NCI-H146 treated with DMSO at 0.1 percent for 48 hours (cell line): ENCODE measurements around the gene TRIM59.

Source experiments
- DNase-seq: peaks from one replicate; lab custom pipeline; 2025; ENCODE audit not compliant: unreplicated experiment; lab: John Stamatoyannopoulos, UW

TRIM59 gene

GRCh38 chr3:160449636-160450598 lies at the start of gene TRIM59:
Gene TRIM59 (minus strand): TSS chr3:160449786. CDS start chr3:160439183, 10,603 bp downstream.
- no peak for DNase-seq

- DNase-seq, result no peak
Measured at GRCh38 chr3:160498202-160498601, 48.6 kb upstream of the TRIM59 start.

- DNase-seq, result no peak
Measured at GRCh38 chr3:160490166-160490565, 40.6 kb upstream of the TRIM59 start.

- DNase-seq, result peak; percentile 26
Measured at GRCh38 chr3:160486459-160486869, 36.9 kb upstream of the TRIM59 start.

- DNase-seq, result no peak
Measured at GRCh38 chr3:160482796-160483195, 33.2 kb upstream of the TRIM59 start.

GRCh38 chr3:160481856-160482255 lies 32.3 kb upstream of the TRIM59 start:
- no peak for DNase-seq

- DNase-seq, result no peak
Measured at GRCh38 chr3:160480931-160481330, 31.3 kb upstream of the TRIM59 start.

- no peak for DNase-seq
Measured at GRCh38 chr3:160479376-160479775, 29.8 kb upstream of the TRIM59 start.

- no peak for DNase-seq
Measured at GRCh38 chr3:160478338-160478737, 28.8 kb upstream of the TRIM59 start.

- peak; percentile 30 for DNase-seq
Measured at GRCh38 chr3:160477750-160478149, 28.2 kb upstream of the TRIM59 start.

DNA sequence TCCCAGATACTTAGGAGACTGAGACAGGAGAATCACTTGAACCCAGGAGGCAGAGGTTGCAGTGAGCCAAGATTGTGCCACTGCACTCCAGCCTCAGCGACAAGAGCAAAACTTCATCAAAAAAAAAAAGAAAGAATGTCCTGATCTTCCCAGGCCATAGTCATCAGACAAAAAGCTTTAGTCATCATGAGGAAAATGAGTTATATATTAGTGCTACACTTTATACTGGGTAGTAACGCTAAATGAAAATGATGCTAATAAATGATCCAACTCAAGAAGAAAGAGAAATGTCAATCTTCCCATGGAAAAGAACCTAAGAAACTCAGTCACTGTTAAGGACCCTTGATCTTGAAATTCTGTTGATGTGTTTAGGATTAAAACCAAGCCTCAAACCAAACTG lies 26.3 kb upstream of the TRIM59 start:
- DNase-seq, result no peak

GRCh38 chr3:160475153-160475552 lies 25.6 kb upstream of the TRIM59 start:
- DNase-seq, result no peak

DNA sequence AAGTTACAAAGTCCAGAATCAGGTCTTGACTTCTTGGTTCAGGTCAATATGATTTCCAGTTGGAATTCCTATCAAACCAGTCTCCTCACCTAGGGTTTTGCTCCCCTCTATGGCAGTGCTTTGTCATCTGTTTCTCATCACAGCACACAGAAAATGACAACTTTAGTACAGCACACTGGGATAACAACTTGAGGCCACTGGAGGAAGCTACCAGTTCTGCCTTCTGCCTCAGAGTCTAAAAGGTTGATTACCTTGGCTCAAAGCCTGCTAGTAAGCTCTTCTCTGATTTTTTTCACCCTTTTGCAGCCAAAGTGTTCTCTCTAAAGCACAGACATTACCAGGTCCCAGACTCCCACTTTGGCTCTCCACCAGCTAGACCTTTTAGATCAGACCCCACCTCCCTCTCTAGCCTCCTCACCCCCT lies 24.8 kb upstream of the TRIM59 start:
- DNase-seq, result no peak

DNA sequence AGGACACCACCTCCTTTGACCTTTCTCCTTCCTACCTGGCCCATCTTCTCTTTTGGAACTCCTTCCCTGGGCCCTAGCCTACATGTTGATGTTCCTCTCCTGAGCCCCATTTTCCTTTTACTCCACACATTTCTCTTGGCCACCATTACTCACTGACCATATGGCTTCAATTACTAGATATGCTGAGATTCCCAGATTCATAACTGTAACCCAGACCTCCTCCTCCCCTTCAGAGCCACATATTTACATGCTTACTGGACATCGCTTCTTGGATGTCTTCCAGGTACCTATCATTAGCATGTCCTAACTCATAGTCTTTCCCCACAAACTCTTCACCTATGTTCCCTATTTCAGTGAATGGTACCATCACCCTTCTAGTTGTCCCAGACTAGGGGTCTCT lies 24.4 kb upstream of the TRIM59 start:
- DNase-seq, result no peak

GRCh38 chr3:160473221-160473620 lies 23.6 kb upstream of the TRIM59 start:
- no peak for DNase-seq

DNA sequence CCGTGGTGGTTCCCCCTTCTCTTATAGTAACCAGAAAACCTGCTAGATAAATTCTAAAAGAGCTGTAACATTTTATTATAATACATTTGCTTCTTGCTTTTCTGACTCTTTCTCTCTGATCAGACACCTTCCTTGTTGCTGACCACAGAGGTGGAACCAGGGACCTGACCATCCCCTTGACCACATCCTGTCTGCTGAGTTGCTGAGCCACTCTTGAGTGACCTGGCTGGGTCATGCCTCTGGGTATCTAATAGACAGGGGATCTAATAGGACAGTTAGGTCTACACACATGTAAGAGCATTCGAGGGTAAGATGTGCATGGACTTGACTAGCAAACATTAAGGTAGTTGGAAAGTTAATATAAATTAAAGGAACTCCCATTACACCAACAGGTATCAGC lies 22.8 kb upstream of the TRIM59 start:
- no peak for DNase-seq

GRCh38 chr3:160471892-160472291 lies 22.3 kb upstream of the TRIM59 start:
- DNase-seq, result no peak

DNA sequence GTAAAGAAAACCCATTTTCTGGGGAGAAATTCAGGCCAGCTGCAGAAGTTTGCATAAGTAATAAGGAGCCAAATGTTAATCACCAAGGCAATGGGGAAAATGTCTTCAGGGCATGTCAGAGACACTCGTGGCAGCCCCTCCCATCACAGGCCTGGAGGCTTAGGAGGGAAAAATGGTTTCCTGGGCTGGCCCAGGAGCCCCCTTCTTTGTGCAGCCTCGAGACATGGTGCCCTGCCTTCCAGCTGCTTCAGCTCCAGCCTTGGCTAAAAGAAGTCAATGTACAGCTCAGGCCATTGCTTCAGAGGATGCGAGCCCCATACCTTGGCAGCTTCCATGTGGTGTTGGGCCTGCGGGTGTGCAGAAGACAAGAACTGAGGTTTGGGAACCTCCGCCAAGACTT lies 20.6 kb upstream of the TRIM59 start:
- DNase-seq, result no peak

DNA sequence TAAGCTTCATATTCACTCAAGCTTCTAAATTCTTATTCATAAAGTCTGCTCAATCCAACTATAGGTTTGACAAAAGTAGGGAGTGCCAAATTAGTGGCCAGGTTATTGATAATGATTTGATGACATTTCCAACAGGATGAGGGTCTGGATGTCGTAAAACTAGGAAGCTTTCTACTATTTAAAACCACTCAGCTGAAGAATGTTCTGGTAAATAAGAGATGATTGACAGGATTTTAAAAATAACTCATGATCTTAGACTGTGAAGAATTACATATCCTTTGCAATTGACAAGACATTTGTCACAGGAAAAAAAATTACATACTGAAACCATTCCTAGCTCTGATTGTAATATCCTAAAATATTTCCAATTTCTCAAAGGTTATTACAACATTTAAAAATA lies 15.4 kb upstream of the TRIM59 start:
- no peak for DNase-seq

GRCh38 chr3:160464321-160464720 lies 14.7 kb upstream of the TRIM59 start:
- no peak for DNase-seq

DNA sequence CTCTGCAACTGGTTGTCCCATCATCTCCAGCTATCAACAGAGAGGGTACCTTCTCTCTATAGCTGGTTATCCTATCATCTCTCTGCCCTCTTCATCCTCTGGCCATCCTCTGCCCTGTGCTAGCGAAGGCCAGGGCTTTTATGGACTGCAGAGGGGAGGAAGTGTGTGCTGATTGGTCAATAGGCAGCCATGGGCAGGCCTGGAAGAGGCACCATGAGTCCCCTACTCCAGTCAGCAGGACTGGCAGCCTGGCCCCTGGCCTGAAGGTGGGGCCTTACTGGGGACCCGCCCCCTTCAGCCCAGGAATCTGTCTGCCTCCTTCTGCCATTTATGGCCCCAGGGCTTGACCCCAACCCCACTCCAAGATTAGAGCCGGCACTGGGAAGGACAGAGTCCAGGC lies 10.4 kb upstream of the TRIM59 start:
- DNase-seq, result no peak

- DNase-seq, result no peak
Measured at GRCh38 chr3:160459450-160459970, 9.9 kb upstream of the TRIM59 start.
